HUES64 (cell line): ENCODE results near the gene VTN.

Experiments used
- H3K27ac ChIP-seq: 2 replicates; pipeline ENCODE4 v1.7.0; 2013; ENCODE audit warnings: low read depth, low read length, inconsistent platforms
- H3K27me3 ChIP-seq: 2 replicates; pipeline ENCODE4 v1.6.1; 2013; ENCODE audit warnings: mild to moderate bottlenecking, low read length; ENCODE audit not compliant: insufficient read depth
- H3K36me3 ChIP-seq: 2 replicates; pipeline ENCODE4 v1.6.1; 2013; ENCODE audit warnings: mild to moderate bottlenecking, low read length; ENCODE audit not compliant: insufficient read depth
- H3K4me1 ChIP-seq: 2 replicates; pipeline ENCODE4 v1.6.1; 2013; ENCODE audit warnings: mild to moderate bottlenecking, low read length, moderate library complexity; ENCODE audit not compliant: insufficient read depth
- H3K4me3 ChIP-seq: 2 replicates; pipeline ENCODE4 v1.5.1; 2013; ENCODE audit warnings: mild to moderate bottlenecking, low read length, moderate library complexity
- H3K9ac ChIP-seq: 2 replicates; pipeline ENCODE4 v1.6.1; 2013; ENCODE audit warnings: mild to moderate bottlenecking, low read depth, low read length
- H3K9me3 ChIP-seq: 2 replicates; pipeline ENCODE4 v1.6.1; 2013; ENCODE audit warnings: low read depth, low read length; ENCODE audit not compliant: insufficient read depth
- WGBS: fragments of 150-250, 120-280 bp; methylation state at CpG from one replicate; pipeline ENCODE4 v1.1.7; 2013; ENCODE audit warnings: missing lambda C conversion rate; 5-methylcytosine and 5-hydroxymethylcytosine counted together

VTN gene

GRCh38 chr17:28368306-28368831 is 1.7 kb downstream of the VTN start:
- Histone ChIP-seq H3K36me3 (peaks cover 7% of the 10 kb centered on the region; the same call in 1 of the 2 replicates), H3K27ac (no peak overlapping the region), H3K9me3 (no peaks in the 10 kb centered on the region), H3K4me3 (no peak overlapping the region), H3K4me1 (peaks cover 14% of the 10 kb centered on the region), H3K9ac (no peak overlapping the region), H3K27me3 (peaks cover 18% of the 10 kb centered on the region)
- WGBS: 88% methylated on average over 5 of the region's 5 CpGs

DNA sequence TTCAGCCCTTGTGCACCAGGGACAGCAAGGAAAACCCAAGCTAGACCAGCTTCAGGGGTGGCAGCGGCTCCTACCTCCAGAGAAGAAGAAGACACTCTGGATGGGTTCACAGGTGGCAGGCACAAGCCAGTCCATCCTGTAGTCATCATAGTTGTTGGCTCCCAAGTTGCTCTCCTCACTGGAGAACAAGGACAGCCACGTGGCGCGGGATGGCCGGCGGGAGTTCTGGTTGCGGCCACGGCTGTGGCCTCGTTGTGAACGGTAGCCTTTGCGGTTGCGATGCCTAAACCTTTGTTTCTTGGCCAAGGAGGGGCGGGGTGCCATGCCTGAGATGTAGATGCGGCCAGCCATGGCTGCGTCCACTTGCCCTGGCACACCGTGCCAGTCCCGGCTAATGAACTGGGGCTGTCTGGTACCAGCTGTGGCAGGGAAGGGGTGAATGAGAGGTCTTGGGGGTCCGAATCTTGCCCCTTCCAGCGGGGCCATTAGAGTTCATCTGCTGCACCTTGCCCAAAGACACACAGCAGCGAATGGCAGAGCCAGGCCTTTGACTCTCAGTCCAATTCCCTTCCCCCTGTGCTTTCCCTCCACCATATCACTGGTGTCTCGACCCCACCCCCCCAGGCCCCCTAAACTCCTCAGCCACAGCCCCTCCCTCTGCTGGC is 2.3 kb downstream of the VTN start:
- no peak overlapping the region for H3K4me3 ChIP-seq
- WGBS: 89% methylated on average over 21 of the region's 21 CpGs
- H3K27ac ChIP-seq: no peak overlapping the region
- peaks cover 12% of the 10 kb centered on the region for H3K27me3 ChIP-seq
- H3K9me3 ChIP-seq: no peaks in the 10 kb centered on the region
- H3K36me3 ChIP-seq: peaks cover 11% of the 10 kb centered on the region; the same call in 1 of the 2 replicates
- no peak overlapping the region for H3K9ac ChIP-seq
- H3K4me1 ChIP-seq: peaks cover 14% of the 10 kb centered on the region

- 96% methylated on average over 1 of the region's 1 CpG for WGBS
- Histone ChIP-seq H3K27ac (no peak overlapping the region), H3K9ac (no peak overlapping the region), H3K36me3 (peaks cover 21% of the 10 kb centered on the region), H3K9me3 (no peaks in the 10 kb centered on the region), H3K4me1 (peaks cover 14% of the 10 kb centered on the region), H3K27me3 (peaks cover under 1% of the 10 kb centered on the region), H3K4me3 (no peak overlapping the region)
Observed at GRCh38 chr17:28366605-28367004, 3.5 kb downstream of the VTN start.

GRCh38 chr17:28365487-28365886 is 4.6 kb downstream of the VTN start:
- no peaks in the 10 kb centered on the region for H3K27me3 ChIP-seq
- no peak overlapping the region for H3K27ac ChIP-seq
- peaks cover 32% of the 10 kb centered on the region for H3K36me3 ChIP-seq
- WGBS: 96% methylated on average over 3 of the region's 3 CpGs
- no peak overlapping the region for H3K4me3 ChIP-seq
- H3K4me1 ChIP-seq: peaks cover 8% of the 10 kb centered on the region
- H3K9ac ChIP-seq: no peak overlapping the region
- no peaks in the 10 kb centered on the region for H3K9me3 ChIP-seq

GRCh38 chr17:28364665-28365363 is 5.3 kb downstream of the VTN start, which contains the start of gene SEBOX:
SEBOX (minus strand) TSS chr17:28365199; CDS start chr17:28365151, 48 bp downstream.
- Histone ChIP-seq H3K27me3 (no peaks in the 10 kb centered on the region), H3K4me1 (peaks cover 2% of the 10 kb centered on the region; the same call in 1 of the 2 replicates), H3K9ac (no peak within 1 kb of the TSS), H3K4me3 (no peak within 1 kb of the TSS), H3K36me3 (peaks cover 39% of the 10 kb centered on the region), H3K9me3 (no peaks in the 10 kb centered on the region), H3K27ac (no peak within 1 kb of the TSS)
- 90% methylated on average over 13 of the region's 13 CpGs for WGBS

- Histone ChIP-seq H3K36me3 (peaks cover 45% of the 10 kb centered on the region), H3K9ac (no peak overlapping the region), H3K4me1 (no peaks in the 10 kb centered on the region), H3K27ac (no peak overlapping the region), H3K9me3 (no peaks in the 10 kb centered on the region), H3K4me3 (no peak overlapping the region), H3K27me3 (no peaks in the 10 kb centered on the region)
- WGBS: 94% methylated on average over 8 of the region's 8 CpGs
Observed at GRCh38 chr17:28363776-28364650, 6.1 kb downstream of the VTN start.

DNA sequence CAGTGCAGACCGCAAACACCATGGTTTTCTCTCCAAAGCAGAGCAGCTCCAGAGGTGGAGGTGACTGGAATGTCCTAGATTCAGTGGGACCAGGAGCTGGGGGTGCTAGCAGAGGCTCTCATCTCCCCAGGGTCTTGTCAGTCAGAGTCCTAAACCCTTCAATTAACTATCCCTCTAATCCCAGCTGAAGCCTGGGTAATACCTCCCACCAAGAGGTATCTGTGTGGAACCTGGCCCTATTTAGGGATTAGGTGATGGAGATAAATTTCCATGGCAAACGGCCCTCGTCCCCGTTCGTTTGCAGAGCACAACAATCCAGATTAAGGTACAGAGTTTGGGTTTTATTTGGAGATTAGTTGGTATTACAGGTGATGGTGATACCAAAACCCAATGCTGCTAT is 6.9 kb downstream of the VTN start:
- H3K27ac ChIP-seq: no peak overlapping the region
- H3K36me3 ChIP-seq: peaks cover 47% of the 10 kb centered on the region
- no peak overlapping the region for H3K9ac ChIP-seq
- WGBS: 92% methylated on average over 5 of the region's 5 CpGs
- no peak overlapping the region for H3K4me3 ChIP-seq
- no peaks in the 10 kb centered on the region; the same call in 1 of the 2 replicates for H3K4me1 ChIP-seq
- no peaks in the 10 kb centered on the region for H3K27me3 ChIP-seq
- no peaks in the 10 kb centered on the region for H3K9me3 ChIP-seq

- Histone ChIP-seq H3K4me3 (peak overlapping the region; percentile 94), H3K4me1 (peaks cover 5% of the 10 kb centered on the region; the same call in 1 of the 2 replicates), H3K27ac (peak overlapping the region; percentile 86), H3K27me3 (no peaks in the 10 kb centered on the region), H3K9ac (peak overlapping the region; percentile 94), H3K9me3 (no peaks in the 10 kb centered on the region), H3K36me3 (peaks cover 61% of the 10 kb centered on the region)
- 9% methylated on average over 4 of the region's 4 CpGs for WGBS
Observed at GRCh38 chr17:28357901-28358197, 12.3 kb downstream of the VTN start.

DNA sequence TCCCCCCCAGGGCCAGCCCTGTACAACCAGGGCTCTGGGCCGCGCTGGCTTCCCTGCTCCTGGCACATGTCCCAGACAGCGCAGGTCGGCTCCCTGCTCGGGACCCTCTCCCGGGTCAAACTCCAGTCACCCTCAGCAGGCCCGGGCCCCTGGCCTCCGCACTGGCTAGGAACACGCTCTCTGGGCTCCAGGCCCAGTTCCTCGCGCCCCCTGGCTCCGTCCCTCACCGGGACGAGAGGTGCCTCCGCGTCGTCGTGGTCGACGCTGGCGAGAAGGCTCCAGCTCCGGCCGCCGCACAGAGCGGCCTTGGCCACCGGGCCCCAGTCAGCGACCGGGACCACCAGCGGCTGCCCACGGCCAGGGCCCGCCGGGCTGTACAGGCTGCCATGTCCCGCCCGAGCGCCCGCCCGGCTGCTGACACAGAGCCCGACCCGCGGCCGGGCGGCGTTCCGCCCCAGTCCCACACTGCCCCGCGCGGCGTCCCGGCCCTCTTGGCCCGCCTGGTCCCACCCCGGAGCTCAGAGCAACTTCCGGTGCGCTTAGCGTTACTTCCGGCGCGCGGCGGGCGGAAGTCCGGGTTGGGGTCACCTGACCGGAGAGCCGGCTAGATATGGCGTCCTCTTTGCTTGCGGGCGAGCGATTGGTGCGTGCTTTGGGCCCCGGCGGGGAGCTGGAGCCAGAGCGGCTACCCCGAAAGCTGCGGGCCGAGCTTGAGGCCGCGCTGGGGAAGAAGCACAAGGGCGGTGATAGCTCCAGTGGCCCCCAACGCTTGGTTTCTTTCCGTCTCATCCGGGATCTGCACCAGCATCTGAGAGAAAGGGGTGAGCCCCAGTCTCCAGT is 12.8 kb downstream of the VTN start, which contains the start of gene POLDIP2:
TSS of gene POLDIP2 (minus strand) at position 467 of the 840 bp plus-strand sequence. CDS start at position 388, 79 bp downstream.
- H3K27ac ChIP-seq: peak within 1 kb of the TSS; percentile 86
- under 1% methylated on average over 80 of the region's 80 CpGs for WGBS
- no peaks in the 10 kb centered on the region for H3K27me3 ChIP-seq
- H3K36me3 ChIP-seq: peaks cover 61% of the 10 kb centered on the region
- H3K4me3 ChIP-seq: peak within 1 kb of the TSS; percentile 94
- H3K9ac ChIP-seq: peak within 1 kb of the TSS; percentile 94
- H3K9me3 ChIP-seq: no peaks in the 10 kb centered on the region
- H3K4me1 ChIP-seq: peaks cover 5% of the 10 kb centered on the region; the same call in 1 of the 2 replicates

GRCh38 chr17:28350271-28350670 is 19.8 kb downstream of the VTN start:
- Histone ChIP-seq H3K9ac (no peak overlapping the region), H3K27ac (no peak overlapping the region), H3K4me1 (peaks cover 2% of the 10 kb centered on the region; the same call in 1 of the 2 replicates), H3K4me3 (no peak overlapping the region), H3K9me3 (no peaks in the 10 kb centered on the region), H3K36me3 (peaks cover 95% of the 10 kb centered on the region), H3K27me3 (no peaks in the 10 kb centered on the region)
- 97% methylated on average over 7 of the region's 7 CpGs for WGBS
